ENCODE data around the gene ADM5. TPM values are rescaled to one million over a fixed set of nuclear protein-coding genes. Genes with fewer than 3 reads are reported as not detected.

Gene ADM5
- total RNA-seq, 4 donors from 2014 or later = 0.91 to 2.8 (median 1.8) TPM

GRCh38 chr19:49683814-49684250 is 5.6 kb upstream of the ADM5 start:
- TF ChIP-seq, protein P1, sequence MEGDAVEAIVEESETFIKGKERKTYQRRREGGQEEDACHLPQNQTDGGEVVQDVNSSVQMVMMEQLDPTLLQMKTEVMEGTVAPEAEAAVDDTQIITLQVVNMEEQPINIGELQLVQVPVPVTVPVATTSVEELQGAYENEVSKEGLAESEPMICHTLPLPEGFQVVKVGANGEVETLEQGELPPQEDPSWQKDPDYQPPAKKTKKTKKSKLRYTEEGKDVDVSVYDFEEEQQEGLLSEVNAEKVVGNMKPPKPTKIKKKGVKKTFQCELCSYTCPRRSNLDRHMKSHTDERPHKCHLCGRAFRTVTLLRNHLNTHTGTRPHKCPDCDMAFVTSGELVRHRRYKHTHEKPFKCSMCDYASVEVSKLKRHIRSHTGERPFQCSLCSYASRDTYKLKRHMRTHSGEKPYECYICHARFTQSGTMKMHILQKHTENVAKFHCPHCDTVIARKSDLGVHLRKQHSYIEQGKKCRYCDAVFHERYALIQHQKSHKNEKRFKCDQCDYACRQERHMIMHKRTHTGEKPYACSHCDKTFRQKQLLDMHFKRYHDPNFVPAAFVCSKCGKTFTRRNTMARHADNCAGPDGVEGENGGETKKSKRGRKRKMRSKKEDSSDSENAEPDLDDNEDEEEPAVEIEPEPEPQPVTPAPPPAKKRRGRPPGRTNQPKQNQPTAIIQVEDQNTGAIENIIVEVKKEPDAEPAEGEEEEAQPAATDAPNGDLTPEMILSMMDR (IDR thresholded peaks at IDR 0.05) = no peak
- no peak for TF ChIP-seq POLR2A (IDR thresholded peaks at IDR 0.05)
- H3K9me3 ChIP-seq = no peaks in the 10 kb centered on the region
- peaks cover 28 to 81% (median 39%) of the 10 kb centered on the region in 3 donors for H3K36me3 ChIP-seq
- intact Hi-C loops (cut with DNase I) = no loop called here
- H3K27ac ChIP-seq = no peak overlapping the region
- H3K4me3 ChIP-seq = no peak overlapping the region
- no peaks in the 10 kb centered on the region for H3K27me3 ChIP-seq
- 78 to 91% methylated on average over 7 to 16 of the region's 18 CpGs for whole genome bisulfite sequencing, 2 donors
- H3K4me1 ChIP-seq = peaks cover 16 to 56% (median 24%) of the 10 kb centered on the region in 3 donors
- DNase-seq = no peak

DNA sequence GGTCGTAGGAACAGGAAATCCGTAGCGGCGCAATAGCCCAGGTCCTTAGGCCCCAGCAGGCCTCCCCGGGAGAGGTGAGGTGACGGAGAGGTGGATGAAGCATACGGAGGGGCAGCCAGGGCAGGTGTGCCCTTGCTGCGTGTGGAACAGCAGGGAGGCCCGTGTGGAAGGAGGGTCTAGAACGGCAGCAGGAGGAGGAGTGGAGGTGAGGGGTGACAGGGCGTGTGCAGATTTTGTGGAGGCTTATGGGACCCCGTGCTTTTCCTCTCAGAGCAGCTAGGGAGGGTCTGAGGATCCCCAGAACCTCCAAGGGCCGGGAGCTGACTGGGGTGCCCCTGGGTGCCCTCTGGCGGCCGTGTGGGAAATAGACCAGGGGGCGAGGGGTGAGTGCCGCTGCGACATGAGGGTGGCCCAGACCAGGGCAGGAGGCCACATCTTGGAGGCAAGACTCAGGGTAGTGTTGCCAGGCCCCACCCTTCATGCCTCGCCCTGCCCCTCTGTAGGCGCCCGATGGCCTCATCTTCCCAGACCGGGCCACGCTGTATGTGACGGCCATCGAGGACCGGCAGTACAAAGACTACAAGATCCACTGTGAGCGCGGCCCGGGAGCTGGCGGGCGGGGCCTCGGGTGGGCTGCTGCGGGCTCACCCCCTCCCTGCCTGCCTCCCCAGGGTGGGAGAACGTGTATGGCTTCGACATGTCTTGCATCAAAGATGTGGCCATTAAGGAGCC is 5.0 kb upstream of the ADM5 start:
- Histone ChIP-seq H3K9me3 (no peaks in the 10 kb centered on the region), H3K4me3 (no peak overlapping the region), H3K27me3 (peaks cover 0 to 5% (median 0%) of the 10 kb centered on the region in 4 donors), H3K27ac (no peak overlapping the region), H3K36me3 (peaks cover 28 to 82% (median 39%) of the 10 kb centered on the region in 3 donors), H3K4me1 (peaks cover 15 to 56% (median 24%) of the 10 kb centered on the region in 3 donors)
- TF ChIP-seq, protein P1 (IDR thresholded peaks at IDR 0.05) = peak in 5 of 6 experiments; percentile 29 to 64 (median 35)
- no peak for TF ChIP-seq POLR2A (IDR thresholded peaks at IDR 0.05)
- intact Hi-C loops (cut with DNase I) = no loop called here
- 66 to 82% methylated on average over 15 to 20 of the region's 35 CpGs for WGBS, 2 donors
- no peak for DNase-seq

- H3K36me3 ChIP-seq = peaks cover 28 to 82% (median 39%) of the 10 kb centered on the region in 3 donors
- peaks cover 17 to 56% (median 24%) of the 10 kb centered on the region in 3 donors for H3K4me1 ChIP-seq
- H3K27ac ChIP-seq = no peak overlapping the region
- H3K9me3 ChIP-seq = no peaks in the 10 kb centered on the region
- TF ChIP-seq, protein P1 (IDR thresholded peaks at IDR 0.05) = no peak
- no peak for TF ChIP-seq POLR2A (IDR thresholded peaks at IDR 0.05)
- H3K4me3 ChIP-seq = no peak overlapping the region
- no peak for DNase-seq
- 86 to 91% methylated on average over 11 to 13 of the region's 13 CpGs for WGBS, 2 donors
- peaks cover 0 to 11% (median 0%) of the 10 kb centered on the region in 4 donors for H3K27me3 ChIP-seq
- intact Hi-C loops (cut with DNase I) = no loop called here
Measured at GRCh38 chr19:49684983-49685553, 4.3 kb upstream of the ADM5 start.

GRCh38 chr19:49685845-49686332 is 3.5 kb upstream of the ADM5 start:
- no peak for TF ChIP-seq POLR2A (IDR thresholded peaks at IDR 0.05)
- TF ChIP-seq, protein P1 (IDR thresholded peaks at IDR 0.05) = no peak
- no peak for DNase-seq
- H3K4me1 ChIP-seq = peaks cover 16 to 56% (median 23%) of the 10 kb centered on the region in 3 donors
- H3K4me3 ChIP-seq = no peak overlapping the region
- peak overlapping the region in 2 of 4 donors; percentile 2 to 21 for H3K27ac ChIP-seq
- H3K27me3 ChIP-seq = peaks cover 0 to 18% (median 0%) of the 10 kb centered on the region in 4 donors
- 62 to 73% methylated on average over 8 to 14 of the region's 23 CpGs for WGBS, 2 donors
- H3K9me3 ChIP-seq = no peaks in the 10 kb centered on the region
- peaks cover 28 to 81% (median 39%) of the 10 kb centered on the region in 3 donors for H3K36me3 ChIP-seq
- intact Hi-C loops (cut with DNase I) = no loop called here
